ENCODE measurements around the gene SMIM10.

DNA sequence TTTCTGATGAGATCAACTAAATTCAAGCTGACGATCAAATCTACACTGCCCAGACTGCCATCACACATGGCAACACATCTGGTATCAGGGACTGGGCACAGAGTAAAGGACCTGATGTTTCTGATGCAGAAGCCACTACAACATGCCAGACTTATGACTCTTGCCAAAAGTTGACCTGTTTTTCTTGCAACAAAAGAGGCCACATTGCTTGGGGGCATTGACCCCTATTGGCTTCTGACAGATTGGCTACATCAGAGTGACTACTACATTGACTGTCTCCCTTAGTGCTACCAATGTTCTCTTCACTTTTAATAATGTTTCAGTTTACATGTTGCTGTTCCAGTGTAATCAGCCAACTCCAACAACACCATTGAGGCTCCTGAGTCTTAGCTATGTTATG, 15.3 kb upstream of the SMIM10 start:
- no peak for TF ChIP-seq EZH2 (IDR thresholded peaks at IDR 0.05; ENCODE audit: low read length)
- TF ChIP-seq, protein P1, sequence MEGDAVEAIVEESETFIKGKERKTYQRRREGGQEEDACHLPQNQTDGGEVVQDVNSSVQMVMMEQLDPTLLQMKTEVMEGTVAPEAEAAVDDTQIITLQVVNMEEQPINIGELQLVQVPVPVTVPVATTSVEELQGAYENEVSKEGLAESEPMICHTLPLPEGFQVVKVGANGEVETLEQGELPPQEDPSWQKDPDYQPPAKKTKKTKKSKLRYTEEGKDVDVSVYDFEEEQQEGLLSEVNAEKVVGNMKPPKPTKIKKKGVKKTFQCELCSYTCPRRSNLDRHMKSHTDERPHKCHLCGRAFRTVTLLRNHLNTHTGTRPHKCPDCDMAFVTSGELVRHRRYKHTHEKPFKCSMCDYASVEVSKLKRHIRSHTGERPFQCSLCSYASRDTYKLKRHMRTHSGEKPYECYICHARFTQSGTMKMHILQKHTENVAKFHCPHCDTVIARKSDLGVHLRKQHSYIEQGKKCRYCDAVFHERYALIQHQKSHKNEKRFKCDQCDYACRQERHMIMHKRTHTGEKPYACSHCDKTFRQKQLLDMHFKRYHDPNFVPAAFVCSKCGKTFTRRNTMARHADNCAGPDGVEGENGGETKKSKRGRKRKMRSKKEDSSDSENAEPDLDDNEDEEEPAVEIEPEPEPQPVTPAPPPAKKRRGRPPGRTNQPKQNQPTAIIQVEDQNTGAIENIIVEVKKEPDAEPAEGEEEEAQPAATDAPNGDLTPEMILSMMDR (optimal IDR thresholded peaks at IDR 0.05 in 1 of 3, IDR thresholded peaks at IDR 0.05 in 1 of 3, conservative IDR thresholded peaks at IDR 0.05 in 1 of 3; ENCODE audit: extremely low read depth in 1 of 3, insufficient read depth in 2 of 3, low read length in 3 of 3) = no peak
